Measurements from ENCODE around the gene DHRS3.
"Not testable (repeated sequence)": the region's sequence is repeated elsewhere in the genome, so short reads cannot be mapped to it uniquely, and the experiment has no call there.

Gene DHRS3

GRCh38 chr1:12617901-12618660, at the start of gene DHRS3:
Gene DHRS3, minus strand, starts transcription at chr1:12618210. Its CDS starts 862 bp downstream, at chr1:12617348.
- DNase-seq, result peak; percentile 84

GRCh38 chr1:12666141-12666735, 48.2 kb upstream of the DHRS3 start:
- no peak for DNase-seq

GRCh38 chr1:12665511-12665910, 47.5 kb upstream of the DHRS3 start:
- DNase-seq, result no peak

- DNase-seq, result no peak
These were observed 44.5 kb upstream of the DHRS3 start for GRCh38 chr1:12662556-12662955.

GRCh38 chr1:12661606-12662219, 43.7 kb upstream of the DHRS3 start:
- DNase-seq, result no peak

GRCh38 chr1:12658531-12659453, 40.8 kb upstream of the DHRS3 start:
- DNase-seq, result peak; percentile 84

- DNase-seq, result not testable (repeated sequence)
These were observed 40.0 kb upstream of the DHRS3 start for GRCh38 chr1:12657885-12658512.

- DNase-seq, result no peak
These were observed 39.3 kb upstream of the DHRS3 start for GRCh38 chr1:12657060-12657884.

GRCh38 chr1:12656575-12656974, 38.6 kb upstream of the DHRS3 start:
- DNase-seq, result no peak

- DNase-seq, result no peak
These were observed 36.6 kb upstream of the DHRS3 start for GRCh38 chr1:12654657-12655056.

- DNase-seq, result no peak
These were observed 36.1 kb upstream of the DHRS3 start for GRCh38 chr1:12654004-12654567.

GRCh38 chr1:12649971-12650421, 32.0 kb upstream of the DHRS3 start:
- DNase-seq, result no peak

GRCh38 chr1:12648741-12649140, 30.7 kb upstream of the DHRS3 start:
- DNase-seq, result no peak

- DNase-seq, result not testable (repeated sequence)
These were observed 27.4 kb upstream of the DHRS3 start for GRCh38 chr1:12645401-12645800.

GRCh38 chr1:12644829-12645228, 26.8 kb upstream of the DHRS3 start:
- no peak for DNase-seq

GRCh38 chr1:12644237-12644636, 26.2 kb upstream of the DHRS3 start:
- no peak for DNase-seq

- no peak for DNase-seq
These were observed 25.8 kb upstream of the DHRS3 start, which contains the start of gene AADACL4 for GRCh38 chr1:12643785-12644184. Gene AADACL4, plus strand, starts transcription at chr1:12644085. Its CDS starts 462 bp downstream, at chr1:12644547.

- DNase-seq, result no peak
These were observed 25.1 kb upstream of the DHRS3 start for GRCh38 chr1:12643079-12643478.

- DNase-seq, result no peak
These were observed 22.9 kb upstream of the DHRS3 start for GRCh38 chr1:12640958-12641272.

GRCh38 chr1:12640237-12640957, 22.4 kb upstream of the DHRS3 start:
- no peak for DNase-seq

GRCh38 chr1:12637693-12638092, 19.7 kb upstream of the DHRS3 start:
- no peak for DNase-seq
